GM18499 (cell line): ENCODE measurements around the gene SGSM1.
"Not testable (repeated sequence)": the region's sequence is repeated elsewhere in the genome, so short reads cannot be mapped to it uniquely, and the experiment has no call there.

Source experiments
- ATAC-seq: cut with Tn5 transposase; IDR thresholded peaks from one replicate; pipeline ENCODE4 v1.9.1; 2021; ENCODE audit warnings: moderate number of reproducible peaks; ENCODE audit not compliant: insufficient read depth, unreplicated experiment

Gene SGSM1

DNA sequence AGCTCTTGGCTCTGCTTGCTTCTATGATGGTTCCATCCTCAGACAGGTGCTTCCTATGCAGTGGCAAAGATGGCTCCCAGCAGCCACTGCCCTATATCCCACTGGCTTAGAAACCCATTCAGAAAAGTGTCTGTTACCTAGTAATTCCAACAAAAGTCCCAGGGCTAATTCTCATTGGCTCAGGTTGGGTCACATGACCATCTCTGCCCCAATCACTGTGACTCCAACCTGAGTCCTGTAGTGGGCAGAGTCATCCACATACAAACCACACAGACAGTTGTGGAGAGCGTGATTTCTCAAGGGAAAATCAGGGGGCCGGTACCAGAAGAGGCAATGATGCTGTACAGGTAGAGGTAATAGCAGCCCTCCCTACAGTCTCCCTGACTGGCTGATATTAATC is 73.0 kb downstream of the SGSM1 start:
- ATAC-seq: no peak

DNA sequence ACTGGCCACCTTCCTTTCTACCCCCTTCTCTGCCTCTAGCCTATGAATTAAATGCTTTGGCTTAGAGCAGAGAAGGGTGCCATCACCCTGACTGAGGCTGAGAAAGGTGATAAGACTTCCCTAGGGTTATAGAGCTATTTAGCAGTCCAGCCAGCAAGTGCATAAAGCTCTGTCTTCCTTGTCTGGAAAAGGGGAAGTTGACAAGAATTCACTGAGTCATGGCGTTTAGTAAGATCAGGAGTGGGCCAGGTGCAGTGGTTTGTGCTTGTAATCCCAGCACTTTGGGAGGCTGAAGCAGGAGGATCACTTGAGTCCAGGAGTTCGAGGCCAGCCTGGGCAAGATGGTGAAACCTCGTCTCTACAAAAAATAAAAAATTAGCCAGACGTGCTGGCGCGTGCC is 77.4 kb downstream of the SGSM1 start:
- no peak for ATAC-seq

DNA sequence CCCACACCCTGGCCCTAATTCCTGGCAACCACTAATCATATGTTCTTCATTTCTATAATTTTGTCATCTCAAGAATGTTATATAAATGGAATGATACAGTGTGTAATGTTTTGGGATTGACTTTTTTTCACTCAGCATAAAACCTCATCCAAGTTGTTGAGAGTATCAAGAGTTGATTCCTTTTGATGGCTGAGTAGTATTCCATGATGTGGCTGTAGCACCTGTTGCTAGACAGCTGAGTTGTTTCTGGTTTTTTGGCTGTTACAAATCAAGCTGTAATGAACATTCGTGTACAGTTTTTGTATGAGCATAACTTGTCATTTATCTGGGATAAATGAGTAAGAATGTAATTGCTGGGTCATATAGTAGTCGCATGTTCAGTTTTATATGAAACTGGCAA is 81.2 kb downstream of the SGSM1 start:
- ATAC-seq: no peak

DNA sequence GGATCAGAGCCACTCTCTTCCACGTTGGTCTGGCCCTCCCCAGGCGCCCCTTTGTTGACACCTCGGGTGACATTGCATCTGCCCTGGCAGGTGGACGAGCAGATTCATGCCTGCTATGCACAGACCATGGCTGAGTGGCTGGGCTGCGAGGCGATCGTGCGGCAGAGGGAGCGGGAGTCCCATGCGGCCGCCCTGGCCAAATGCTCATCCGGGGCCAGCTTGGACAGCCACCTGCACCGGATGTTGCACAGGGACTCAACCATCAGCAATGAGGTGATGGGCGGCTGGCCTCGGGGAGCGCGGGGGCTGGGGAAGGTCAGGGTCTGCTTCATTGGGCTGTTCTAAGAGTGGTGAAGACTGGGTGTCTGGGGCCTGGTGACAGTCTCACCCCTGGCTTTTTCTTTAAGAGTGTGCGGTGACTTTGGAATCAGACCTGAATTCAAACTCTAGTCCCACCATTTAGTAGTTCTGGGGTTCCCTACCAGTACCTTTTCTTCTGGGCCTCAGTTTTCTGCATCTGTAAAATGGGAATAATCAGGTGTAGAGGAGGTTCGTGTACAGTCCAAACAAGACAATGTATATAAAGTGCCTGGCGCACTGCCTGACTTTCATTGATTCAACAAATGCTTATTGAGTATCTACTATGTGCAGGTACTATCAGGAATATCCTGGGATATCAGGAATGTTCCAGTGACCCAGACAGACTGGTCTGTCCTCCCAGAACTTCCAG is 87.5 kb downstream of the SGSM1 start:
- ATAC-seq: no peak

DNA sequence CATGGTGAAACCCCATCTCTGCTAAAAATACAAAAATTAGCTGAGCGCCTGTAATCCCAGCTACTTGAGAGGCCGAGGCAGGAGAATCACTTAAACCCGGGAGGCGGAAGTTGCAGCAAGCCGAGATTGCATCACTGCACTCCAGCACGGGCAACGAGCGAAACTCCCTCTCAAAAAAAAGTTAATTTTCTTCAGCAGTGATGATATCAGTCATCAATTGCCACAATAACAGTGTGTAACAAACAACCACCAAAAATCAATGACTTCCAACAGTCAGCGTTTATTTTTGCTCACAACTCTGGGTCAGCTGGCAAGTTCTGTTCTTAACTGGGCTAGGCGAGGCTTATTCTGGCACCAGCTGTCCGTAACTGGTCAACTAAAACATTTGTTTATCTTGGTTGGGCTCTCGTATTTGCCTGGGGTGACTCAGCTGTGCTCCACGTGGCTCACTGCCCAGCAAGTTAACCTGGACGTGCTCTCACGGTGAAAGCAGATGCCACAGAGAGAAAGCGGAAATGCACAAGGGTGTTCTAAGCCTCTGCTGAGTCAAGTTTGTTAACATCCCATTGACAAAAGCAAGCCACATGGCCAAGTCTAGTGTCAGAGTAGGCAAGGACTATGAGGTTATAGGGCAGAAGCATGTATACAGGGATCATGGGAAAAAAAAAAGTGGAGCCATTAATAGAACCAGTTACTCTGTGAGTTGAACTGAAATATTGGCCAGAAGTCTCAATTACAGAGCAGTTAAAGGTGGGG is 88.4 kb downstream of the SGSM1 start:
- no peak for ATAC-seq

DNA sequence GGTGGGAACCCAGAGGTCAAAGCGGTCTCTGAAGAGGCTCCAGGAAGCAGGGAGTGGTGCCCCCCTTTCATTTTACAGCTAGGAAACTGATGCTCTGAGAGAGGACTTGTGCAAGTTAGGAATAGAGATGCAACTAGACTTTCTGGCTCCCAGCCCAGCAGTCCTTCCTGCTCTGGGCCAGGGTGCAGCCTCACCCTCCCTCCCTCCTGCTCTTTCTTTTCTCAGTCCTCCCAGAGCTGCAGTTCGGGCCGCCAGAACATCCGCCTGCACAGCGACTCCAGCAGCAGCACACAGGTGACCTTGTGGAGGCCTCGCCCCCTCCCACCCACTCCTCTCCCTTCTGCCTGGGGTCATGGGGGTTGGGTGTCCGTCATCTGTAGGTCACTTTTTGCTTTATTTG is 89.0 kb downstream of the SGSM1 start:
- no peak for ATAC-seq

DNA sequence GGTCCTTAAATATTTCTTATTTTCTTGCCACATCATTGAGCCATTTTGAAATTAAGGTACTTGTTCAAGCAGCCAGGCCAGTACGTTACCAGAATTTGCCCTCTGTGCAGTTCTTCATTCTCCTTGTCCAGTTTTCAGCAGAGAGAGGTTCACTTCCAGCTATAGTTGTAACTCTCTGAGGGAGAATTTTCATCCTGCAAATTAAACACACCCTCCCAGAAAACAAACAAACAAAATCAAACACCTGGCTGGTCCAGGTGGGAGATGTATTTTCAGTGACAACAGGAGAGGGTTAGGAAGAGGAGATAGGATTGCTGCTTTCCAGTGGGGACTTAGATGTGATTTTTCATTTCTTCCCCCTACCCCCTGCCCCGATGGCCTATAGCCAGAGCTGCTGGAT is 95.4 kb downstream of the SGSM1 start:
- no peak for ATAC-seq

DNA sequence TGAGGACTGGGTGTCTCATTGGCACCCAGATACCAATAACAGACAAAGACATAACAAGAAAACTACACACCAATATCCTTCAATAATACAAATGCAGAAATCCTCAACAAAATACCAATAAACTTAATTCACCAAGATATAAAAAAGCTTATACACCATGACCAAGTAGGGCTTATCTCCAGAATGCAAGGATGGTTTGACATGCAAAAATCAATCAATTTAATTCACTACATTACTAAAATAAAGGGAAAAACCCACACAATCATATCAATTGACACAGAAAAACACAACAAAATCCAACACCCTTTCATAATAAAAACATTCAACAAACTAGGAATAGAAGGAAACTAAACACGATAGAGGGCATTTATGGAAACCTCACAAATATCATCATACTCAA is 99.9 kb downstream of the SGSM1 start:
- no peak for ATAC-seq

DNA sequence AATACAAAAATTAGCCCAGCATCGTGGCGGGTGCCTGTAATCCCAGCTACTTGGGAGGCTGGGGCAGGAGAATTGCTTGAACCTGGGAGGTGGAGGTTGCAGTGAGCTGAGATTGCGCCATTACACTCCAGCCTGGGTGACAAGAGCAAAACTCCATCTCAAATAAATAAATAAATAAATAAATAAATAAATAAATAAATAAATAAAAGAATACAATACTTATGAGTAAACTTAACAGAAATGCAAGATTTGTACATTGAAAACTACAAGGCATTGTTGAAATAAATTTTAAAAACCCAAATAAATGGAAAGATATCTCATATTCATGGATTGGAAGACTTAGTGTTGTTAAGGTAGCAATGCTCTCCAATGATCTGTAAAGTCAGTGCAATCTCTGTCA is 101.1 kb downstream of the SGSM1 start:
- not testable (repeated sequence) for ATAC-seq

DNA sequence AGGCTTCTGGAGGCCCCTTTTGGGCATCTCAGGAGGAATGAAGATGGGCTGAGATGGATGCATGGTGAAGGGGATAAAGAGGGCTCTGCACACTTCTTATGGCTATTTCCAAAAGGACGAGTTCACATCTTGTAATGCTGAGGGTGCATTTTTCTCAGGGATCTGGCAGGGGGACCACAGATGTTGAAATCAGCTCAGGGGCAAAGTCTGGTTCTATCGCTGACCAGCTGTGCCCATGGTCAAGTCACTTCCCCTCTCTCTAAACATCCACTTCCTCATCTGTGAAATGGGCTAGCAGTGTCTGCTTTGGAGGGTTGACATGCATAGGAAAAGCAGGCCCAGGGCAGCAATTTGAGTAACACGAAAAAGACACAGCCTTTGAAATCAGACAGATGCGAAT is 114.0 kb downstream of the SGSM1 start:
- no peak for ATAC-seq

DNA sequence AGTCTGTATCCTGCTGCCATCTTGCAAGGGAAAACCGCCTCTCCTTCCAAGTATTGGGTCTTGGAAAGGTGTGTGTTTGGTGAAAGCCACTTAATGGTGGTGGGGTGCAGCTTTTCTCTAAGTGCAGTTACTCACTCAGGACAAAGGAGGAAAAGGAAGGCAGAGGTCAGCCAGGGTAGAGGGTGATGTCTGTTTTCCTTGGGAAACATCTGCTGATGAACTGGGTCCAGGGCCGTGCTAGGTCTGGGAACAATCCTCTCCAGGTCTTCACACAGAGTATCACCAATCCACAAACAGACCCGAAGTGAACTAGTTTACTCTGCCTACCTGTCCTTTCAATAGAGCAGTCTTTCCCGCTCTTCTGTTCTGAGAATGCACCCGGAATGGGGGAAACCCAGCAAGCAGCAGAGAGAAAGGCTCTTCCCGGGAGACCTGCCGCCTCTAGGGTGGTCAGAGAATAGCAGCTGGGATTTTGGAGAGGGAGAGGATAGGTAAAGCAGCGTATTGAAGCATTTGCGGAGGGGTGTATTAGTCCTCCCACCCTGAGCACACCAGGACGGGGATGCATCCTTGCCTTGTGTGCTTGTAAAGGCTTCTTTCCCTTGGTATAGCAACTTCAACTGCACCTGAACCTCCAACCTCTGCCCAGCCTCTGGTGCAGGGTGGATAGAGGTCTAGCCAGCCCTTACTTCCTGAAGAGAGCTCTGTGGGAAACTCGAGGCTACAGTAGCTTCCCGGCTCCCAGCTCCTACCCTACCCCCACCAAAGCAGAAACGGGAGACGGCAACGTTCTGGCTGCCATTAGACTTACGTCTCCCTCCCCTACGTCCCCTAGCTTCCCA is 119.8 kb downstream of the SGSM1 start:
- no peak for ATAC-seq

DNA sequence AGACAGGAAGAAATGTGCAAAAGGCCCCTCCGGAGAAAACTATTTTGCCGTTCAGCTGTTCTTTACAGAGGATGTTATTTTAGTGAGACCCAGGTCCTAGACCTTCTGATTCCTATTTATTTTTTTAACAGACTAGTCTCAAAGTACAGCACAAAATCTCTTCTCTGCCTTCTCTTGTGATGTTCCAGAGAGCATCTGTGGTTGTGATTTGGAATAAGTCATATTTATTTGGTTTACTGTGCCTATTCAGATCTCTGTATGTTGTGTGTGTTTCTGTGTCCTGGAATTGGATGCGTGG is 120.4 kb downstream of the SGSM1 start:
- no peak for ATAC-seq

DNA sequence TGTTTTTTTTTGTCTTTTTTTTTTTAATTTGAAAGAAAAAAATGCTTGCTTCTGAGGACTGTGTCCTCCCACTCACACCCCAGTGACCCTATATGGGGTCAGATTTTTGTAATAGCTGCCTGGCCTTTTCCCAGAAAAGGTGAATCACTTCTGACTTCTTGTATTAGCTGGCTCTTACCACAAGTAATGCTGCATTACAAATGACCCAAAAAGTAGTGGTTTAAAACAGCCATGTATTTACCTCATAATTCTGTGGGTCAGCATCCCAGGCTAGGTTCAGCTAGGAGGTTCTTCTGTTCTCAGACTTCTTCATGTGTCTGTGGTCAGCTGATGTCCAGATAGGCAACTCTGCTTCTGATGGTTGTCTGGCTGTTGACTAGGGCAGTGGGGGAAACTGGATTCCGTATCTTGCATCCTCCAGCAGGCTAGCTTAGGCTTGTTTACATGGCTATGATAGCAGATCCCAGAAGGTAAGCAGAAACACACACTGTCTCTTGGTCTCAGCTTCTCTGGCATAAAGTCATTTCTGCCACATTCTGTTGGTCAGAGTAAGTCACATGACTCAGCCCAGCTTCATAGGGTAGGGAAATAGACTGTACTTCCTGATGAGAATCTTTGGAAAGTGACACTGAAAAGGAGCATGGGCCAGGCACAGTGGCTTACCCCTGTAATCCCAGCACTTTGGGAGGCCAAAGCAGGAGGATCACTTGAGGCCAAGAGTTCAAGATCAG is 121.0 kb downstream of the SGSM1 start:
- no peak for ATAC-seq

DNA sequence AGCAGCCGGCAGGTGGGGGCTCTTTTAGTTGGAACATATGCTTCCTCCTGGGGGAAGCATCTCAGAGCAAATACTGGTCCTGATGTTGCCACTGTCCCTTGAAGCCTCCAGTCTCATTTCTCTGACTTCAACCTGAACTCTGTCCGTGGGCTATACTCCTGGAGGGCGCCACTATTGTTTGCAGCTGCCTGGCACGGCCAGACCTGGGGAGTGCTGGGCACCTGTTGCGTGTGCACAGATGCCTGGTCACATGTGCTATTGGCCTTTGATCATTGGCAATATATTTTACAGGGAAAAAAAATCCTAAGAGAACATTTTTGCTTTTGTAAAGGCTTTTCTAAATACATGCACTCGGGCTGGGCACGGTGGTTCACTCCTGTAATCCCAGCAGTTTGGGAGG is 122.3 kb downstream of the SGSM1 start:
- no peak for ATAC-seq

DNA sequence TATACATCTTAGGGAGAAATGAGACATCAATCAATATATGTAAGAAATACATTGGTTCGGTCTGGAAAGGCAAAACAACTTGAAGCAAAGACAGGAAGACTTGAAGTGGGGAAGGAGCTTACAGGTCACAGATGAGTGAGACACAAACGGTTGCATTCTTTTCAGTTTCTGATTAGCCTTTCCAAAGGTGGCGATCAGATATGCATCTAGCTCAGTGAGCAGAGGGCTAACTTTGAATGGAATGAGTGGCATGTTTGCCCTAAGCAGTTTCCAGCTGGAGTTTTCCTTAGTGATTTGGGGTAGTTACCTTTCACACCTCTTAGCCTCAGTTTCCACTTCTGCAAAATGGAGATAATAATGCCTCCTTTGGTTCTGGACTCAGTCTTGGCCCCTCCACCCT is 124.7 kb downstream of the SGSM1 start:
- ATAC-seq: no peak

DNA sequence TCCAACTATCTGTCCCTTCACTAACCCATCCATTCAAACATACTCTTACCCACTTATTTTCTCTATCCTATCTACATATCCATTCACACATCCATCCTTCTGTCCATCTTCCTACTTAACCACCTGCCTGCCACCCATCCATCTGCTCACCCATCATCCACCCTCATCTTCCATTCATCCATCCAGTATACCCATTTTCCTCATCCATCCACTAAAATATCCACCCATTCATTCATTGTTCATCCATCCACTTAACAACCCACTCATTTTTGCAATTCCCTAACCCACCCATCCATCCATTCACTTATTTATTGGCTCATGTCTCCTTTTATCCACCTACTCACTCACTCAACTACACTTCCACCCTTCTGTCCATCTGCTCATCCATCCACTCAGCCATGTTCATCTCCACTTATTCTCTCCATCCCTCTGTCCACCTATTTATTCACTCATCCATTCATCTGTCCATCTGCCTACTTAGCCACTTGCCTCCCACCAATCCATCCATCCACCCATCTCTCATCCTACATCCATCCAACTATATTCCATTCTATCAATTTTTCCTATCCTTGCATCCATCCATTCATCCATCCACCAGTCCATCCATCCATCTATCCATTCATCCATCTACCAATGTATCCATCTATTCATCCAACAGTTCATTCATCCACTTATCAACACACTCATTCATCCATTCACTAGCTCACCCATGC is 129.9 kb downstream of the SGSM1 start:
- no peak for ATAC-seq

DNA sequence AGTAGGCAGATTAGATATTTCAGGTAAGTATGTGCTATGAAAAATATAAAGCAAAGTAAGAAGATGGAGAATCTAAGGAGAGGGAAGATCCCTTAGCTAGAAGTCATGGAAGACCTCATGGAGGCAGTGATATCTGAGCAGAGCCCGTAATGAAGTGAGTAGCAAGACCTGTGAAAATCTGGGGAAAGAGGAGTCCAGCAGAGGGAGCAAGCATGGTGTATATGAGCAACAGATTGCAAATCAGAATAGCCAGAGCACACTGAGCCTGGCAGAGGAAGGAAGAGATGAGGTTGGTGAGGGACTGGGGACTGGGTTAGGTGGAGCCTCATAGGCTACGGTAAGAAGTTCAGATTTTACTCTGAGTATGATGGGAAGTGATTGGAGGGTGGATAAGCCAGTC is 131.1 kb downstream of the SGSM1 start:
- no peak for ATAC-seq

DNA sequence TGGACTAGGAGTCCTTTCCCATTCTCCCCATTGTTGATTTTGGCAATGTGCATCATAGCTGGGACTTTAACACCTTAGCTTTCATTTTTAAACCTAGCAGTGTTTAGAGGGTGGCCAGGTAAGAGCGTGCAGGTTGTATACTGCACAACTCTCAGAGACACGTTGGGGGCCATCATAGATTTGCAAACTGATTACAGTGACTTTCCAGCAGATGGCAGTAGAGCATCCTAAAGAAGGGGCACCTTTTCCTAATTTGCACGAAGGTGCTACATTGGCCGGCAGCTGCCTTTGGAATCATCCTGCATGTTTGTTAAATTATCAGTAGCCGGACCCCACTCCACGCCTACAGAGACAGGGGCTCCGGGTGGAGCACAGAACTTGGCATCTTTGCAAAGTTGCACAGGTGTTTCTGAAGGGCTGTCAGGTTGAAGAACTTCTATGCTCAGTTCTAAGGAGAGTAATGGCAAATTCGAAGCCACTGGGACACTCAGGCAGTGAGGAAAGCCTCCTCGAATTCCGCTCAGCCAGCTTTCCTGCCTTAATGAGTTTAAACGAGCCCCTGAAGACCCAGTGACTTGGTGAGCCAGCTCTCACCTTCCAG is 132.8 kb downstream of the SGSM1 start:
- no peak for ATAC-seq

DNA sequence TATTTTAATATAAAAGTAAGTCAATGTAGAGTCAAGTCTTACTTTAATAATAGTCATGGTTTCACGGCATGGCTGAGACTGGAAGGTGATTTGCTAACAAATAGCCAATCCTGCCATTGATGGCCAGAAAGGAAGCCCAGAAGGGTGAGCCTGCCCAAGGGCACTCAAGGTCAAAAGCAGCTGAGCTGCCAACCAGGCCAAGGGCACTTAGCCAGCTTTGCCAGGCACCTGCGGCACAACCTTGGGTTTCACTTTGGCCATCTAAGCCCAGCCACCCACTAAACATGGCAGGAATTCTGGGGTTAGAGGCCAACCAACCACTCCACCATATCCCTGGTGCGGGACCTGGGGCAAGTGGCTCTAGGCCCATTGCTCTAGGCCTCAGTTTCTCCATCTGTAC is 136.3 kb downstream of the SGSM1 start:
- ATAC-seq: no peak
